Omental fat pad (tissue), 4 donors: ENCODE data around the gene CD69. TPM values are rescaled to one million over a fixed set of nuclear protein-coding genes. Genes with fewer than 3 reads are reported as not detected.

ENCODE experiments used
- ATAC-seq: fragments of 150-250 bp; one replicate; pipeline ENCODE4 v1.9.1; 2016; ENCODE audit warnings: mild to moderate bottlenecking, moderate library complexity; ENCODE audit not compliant: low FRiP score
- DNase-seq: peaks from one replicate; pipeline ENCODE4 v3.0.0-alpha.2; 2019; ENCODE audit warnings: low spot score
- total RNA-seq, 4 donors: library from RNA; depleted of rRNA; stranded (reverse); fragments of >200 nt; gene quantifications; one replicate each; pipeline ENCODE4 v1.1.0, GENCODE V29; 2016
- TF ChIP-seq, protein P1 (sequence below), 3 donors: fragments of 450-650 bp; IDR thresholded peaks; one replicate each; pipeline ENCODE4 v1.5.1; 2016 to 2017; ENCODE audit warnings: antibody characterized with exemption in 3 of 3, mild to moderate bottlenecking in 3 of 3, moderate library complexity in 2 of 3

The CD69 gene
- total RNA-seq, 4 donors from 2014 or later, result 10.0 to 36.3 (median 17.0) TPM

DNA sequence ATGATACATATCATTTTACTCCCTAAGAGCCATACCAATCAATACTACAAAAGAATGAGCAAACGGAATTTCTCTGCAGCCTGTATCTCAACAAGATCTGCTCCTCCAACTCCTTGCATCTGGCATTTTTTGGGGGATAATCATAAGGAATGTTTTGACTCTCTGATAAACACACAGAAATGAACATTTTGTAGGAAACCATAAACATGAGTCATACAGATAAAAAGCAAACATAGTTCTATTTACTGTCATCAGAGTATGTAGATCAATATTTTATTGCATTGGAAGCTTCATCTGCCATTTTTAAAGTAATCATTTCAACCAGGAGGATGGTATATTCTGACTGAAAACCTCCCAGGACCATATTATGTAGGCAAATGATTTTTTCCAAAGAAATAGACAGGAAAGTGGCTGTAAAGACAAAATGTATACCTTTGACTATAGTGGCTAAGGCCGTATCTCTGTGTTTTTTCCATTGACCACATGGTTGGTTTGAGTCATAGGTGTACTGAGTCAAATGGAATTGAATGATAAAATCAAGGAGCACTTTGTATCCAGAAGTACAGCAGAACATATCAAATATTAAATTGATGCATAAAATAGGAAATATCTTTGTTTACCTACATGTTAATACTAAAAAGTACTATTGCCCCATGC, 32.4 kb upstream of the CD69 start:
- DNase-seq (no peak), ATAC-seq (no peak)
- TF ChIP-seq, protein P1, sequence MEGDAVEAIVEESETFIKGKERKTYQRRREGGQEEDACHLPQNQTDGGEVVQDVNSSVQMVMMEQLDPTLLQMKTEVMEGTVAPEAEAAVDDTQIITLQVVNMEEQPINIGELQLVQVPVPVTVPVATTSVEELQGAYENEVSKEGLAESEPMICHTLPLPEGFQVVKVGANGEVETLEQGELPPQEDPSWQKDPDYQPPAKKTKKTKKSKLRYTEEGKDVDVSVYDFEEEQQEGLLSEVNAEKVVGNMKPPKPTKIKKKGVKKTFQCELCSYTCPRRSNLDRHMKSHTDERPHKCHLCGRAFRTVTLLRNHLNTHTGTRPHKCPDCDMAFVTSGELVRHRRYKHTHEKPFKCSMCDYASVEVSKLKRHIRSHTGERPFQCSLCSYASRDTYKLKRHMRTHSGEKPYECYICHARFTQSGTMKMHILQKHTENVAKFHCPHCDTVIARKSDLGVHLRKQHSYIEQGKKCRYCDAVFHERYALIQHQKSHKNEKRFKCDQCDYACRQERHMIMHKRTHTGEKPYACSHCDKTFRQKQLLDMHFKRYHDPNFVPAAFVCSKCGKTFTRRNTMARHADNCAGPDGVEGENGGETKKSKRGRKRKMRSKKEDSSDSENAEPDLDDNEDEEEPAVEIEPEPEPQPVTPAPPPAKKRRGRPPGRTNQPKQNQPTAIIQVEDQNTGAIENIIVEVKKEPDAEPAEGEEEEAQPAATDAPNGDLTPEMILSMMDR (IDR thresholded peaks at IDR 0.05), result no peak

DNA sequence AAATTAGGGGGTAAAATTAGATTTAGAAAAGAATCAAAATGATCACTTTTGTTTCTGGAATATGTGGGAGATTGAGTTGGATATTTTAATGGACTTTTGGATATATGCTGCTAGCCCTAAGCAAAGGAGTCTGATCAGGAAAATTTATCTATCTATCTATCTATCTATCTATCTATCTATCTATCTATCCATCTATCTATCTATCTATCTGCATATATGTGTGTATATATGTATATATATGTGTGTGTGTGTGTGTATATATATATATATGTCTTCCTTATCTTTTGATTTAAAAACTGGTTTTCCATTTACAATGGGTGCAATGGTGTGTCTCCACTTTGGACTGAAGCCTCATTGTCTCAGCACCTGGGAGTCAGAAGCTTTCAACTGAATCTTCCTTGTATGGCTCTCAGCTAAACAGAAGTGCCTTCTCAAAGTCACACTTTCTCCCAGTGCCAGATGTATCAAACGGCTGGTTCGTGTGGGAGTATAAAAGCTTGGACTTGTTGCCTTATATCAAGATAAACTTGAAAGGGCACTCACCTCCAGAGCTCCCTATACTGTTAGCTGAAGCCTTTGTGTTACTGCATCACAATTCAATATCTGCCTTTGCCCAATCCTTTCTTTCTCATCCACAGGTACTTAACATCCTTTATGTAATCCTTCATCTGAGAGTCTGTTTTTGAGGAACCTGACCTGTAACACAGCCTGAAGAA, 31.6 kb upstream of the CD69 start:
- TF ChIP-seq, protein P1 (IDR thresholded peaks at IDR 0.05), result no peak
- no peak for DNase-seq
- ATAC-seq, result no peak

DNA sequence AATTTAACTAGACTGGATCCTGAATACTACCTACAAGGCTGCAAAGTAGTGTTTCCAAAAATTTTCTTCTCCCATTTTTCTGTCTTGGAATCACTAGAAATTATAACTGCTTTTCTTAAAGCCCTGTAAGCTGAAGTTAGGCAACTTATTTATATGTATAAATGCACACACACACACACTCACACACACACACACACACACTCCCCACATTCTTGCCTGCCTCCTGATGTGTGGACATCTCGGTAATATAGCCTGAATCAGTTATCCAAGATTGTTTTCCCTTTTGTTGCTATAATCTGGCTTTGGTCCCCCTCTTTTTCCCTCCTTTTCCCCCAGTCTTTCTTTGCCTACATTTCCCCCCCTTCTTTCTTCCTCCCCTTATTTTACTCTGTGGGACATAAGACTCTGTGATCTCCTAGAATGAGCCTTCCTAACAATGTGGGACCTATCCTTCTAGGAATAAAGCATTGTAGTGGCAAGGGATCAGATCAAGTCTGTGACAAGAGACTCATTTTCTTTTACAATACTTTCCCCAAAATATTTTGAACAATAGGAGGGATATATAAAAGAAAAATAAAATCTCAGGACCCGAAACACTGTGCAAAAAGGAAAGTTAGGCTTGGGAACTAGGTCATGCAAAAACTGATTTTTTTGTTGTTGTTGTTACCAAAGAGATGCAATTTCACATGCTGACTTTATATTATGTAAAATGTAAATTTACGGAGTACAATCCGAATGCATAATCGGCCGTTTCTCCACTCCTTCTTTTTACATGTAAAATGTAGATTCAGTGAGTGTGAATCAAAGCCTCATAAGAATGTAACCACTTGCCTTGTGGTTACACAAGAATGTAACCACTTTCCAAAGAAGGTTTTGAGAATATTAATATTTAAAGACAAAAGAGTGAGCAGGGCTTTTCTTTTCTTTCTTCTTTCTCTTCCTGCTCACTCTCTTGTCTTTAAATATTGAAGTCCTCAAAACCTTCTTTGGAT, 26.3 kb upstream of the CD69 start:
- no peak for ATAC-seq
- DNase-seq, result no peak
- TF ChIP-seq, protein P1 (IDR thresholded peaks at IDR 0.05), result no peak

DNA sequence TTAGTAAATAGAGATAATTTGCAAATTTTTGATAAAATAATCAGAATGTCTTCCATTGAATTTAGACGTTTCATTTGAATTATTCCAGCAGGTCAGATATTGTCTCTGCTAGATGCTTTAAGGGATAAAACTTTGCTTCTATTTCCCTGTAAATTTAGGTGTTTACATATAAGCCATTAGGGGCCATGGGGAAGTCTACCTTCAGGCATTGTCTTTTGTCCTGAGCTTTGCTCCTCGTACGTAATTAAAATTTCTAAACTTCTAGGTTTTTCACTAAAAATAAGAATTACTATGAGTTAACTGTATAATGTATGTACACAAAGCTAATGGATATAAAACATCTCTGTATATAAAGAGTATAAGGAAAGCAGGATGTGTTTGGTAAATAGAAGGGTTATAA, 24.1 kb upstream of the CD69 start:
- no peak for DNase-seq
- ATAC-seq, result no peak
- TF ChIP-seq, protein P1 (IDR thresholded peaks at IDR 0.05), result no peak

DNA sequence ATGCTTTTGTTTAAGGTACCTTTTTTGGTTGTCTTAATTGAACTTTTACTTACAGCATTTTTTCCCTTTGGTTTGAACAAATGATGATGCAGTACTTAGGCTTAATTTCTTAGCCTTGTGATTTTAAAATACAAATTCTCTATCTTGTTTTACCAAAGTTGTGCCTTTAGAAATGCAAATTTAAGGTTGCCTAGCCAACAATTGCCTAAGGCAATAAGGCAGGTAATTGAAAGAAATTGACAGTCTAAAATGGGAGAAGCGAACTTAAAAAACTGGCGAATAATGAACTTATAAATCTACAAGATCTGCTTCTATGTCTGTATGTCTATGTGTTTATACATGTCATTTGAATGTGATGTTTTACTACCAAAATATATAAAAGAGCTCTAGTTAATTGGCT, 23.6 kb upstream of the CD69 start:
- ATAC-seq, result no peak
- TF ChIP-seq, protein P1 (IDR thresholded peaks at IDR 0.05), result no peak
- DNase-seq, result no peak

DNA sequence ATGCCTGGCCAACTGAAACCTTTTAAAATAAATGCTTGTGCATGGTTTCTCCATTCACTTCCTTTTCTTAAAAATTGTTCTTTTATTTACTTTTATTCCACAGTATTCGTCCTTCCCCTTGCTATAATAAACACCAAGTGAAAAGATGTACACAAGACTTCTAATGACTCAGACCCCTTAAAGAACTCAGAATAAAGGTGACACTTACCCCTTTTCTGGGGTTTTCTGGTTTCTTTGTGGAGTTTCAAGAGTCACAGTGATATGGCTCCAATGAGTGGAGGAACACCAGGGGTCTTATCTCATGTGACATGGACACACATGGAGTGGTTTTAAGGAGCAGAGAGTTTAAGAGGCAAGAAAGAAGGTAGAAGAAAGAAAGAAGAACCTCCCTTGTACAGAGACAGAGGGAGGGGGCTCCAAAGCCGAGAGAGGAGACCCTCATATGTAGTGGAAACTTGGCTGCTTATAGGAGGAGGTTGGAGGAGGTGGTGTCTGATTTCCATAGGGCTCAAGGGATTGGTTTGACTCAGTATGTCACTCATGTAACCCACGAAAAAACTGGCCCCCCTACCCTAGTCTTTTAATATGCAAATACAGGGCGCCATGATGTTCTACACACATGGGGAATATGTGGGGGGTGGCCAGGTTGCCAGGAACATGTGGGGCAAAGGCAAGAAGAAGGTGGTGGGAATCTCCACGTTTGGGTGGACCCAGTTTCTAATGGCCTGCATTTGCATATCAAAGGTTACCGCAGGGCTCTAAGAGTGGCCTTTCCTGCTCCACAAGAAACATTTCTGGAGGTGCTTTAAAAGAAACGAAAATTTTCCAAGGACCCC, 22.1 kb upstream of the CD69 start:
- TF ChIP-seq, protein P1 (IDR thresholded peaks at IDR 0.05), result no peak
- DNase-seq (no peak), ATAC-seq (no peak)
